Lung (tissue), 12 donors: ENCODE measurements around the gene ZNF22. TPM values are rescaled to one million over a fixed set of nuclear protein-coding genes. Genes with fewer than 3 reads are reported as not detected.
"Not testable (repeated sequence)": the region's sequence is repeated elsewhere in the genome, so short reads cannot be mapped to it uniquely, and the experiment has no call there.

Source experiments
- ATAC-seq: fragments of 200-7000 bp; cut with Tn5 transposase; one replicate; pipeline ENCODE4 v1.9.1; 2020; ENCODE audit warnings: moderate number of reproducible peaks; ENCODE audit not compliant: insufficient read depth, low FRiP score
- DNase-seq, 3 donors: peaks; one replicate each; pipeline ENCODE4 v3.0.0-alpha.2; 2013 to 2017
- H3K27ac ChIP-seq, 2 donors: one replicate each; pipeline ENCODE4 v1.5.1; 2013; ENCODE audit warnings: mild to moderate bottlenecking in 2 of 2, moderate library complexity in 2 of 2, control low read depth in 1 of 2, inconsistent platforms in 1 of 2, low read depth in 1 of 2, low read length in 1 of 2
- H3K27me3 ChIP-seq, 3 donors: one replicate each; pipeline ENCODE4 v1.5.1; 2013; ENCODE audit warnings: low read length in 2 of 3; ENCODE audit not compliant: control insufficient read depth in 3 of 3, insufficient read depth in 3 of 3
- H3K36me3 ChIP-seq, 4 donors: one replicate each; pipeline ENCODE4 v1.5.1; 2013; ENCODE audit warnings: low read length in 4 of 4, mild to moderate bottlenecking in 1 of 4, moderate library complexity in 1 of 4; ENCODE audit not compliant: control insufficient read depth in 4 of 4, insufficient read depth in 4 of 4
- H3K4me1 ChIP-seq, 5 donors: one replicate each; pipeline ENCODE4 v1.5.1; 2013; ENCODE audit warnings: low read length in 5 of 5, mild to moderate bottlenecking in 2 of 5, moderate library complexity in 1 of 5; ENCODE audit not compliant: control insufficient read depth in 5 of 5, insufficient read depth in 5 of 5
- H3K4me3 ChIP-seq: one replicate; pipeline ENCODE4 v1.5.1; 2013; ENCODE audit warnings: mild to moderate bottlenecking, control low read depth, moderate library complexity
- H3K9ac ChIP-seq, 2 donors: one replicate each; pipeline ENCODE4 v1.5.1; 2013; ENCODE audit warnings: low read length in 2 of 2, control low read depth in 1 of 2; ENCODE audit not compliant: insufficient read depth in 1 of 2
- H3K9me3 ChIP-seq, 4 donors: one replicate each; pipeline ENCODE4 v1.5.1; 2013; ENCODE audit warnings: low read length in 3 of 4, mild to moderate bottlenecking in 1 of 4, moderate library complexity in 1 of 4; ENCODE audit not compliant: control insufficient read depth in 4 of 4, insufficient read depth in 3 of 4
- CTCF ChIP-seq: IDR thresholded peaks from 2 replicates; pipeline ENCODE4 v1.5.1; 2012; ENCODE audit warnings: mild to moderate bottlenecking; ENCODE audit errors: control extremely low read depth, extremely low read depth
- WGBS, 2 donors: extraction: QIAGEN DNeasy Blood & Tissue Kit; methylation state at CpG; one replicate each; pipeline ENCODE4 v1.1.7; 2013; 5-methylcytosine and 5-hydroxymethylcytosine counted together
- polyA plus RNA-seq, 2 donors: library from polyadenylated mRNA; stranded (reverse); fragments of 200-250 nt; gene quantifications; one replicate each; pipeline ENCODE4 v1.2.1, GENCODE V29; 2013
- total RNA-seq, 2 donors: library from RNA; depleted of rRNA in 1 of 2; stranded (reverse); fragments of >200 nt in 1 of 2; gene quantifications; one replicate each; pipeline ENCODE4 v1.2.1, GENCODE V29; 2014 to 2021
- donor health status: control.
- donor health status: control.
- donor health status: Bipolar disorder and iron deficiency.
- donor health status: healthy.
- donor health status: DM: yes; HTN: yes; CAD: no.

The ZNF22 gene
- total and polyA plus RNA-seq, 4 donors = 16.8 to 40.7 (median 18.2) TPM

GRCh38 chr10:45005284-45005683 is 4.6 kb downstream of the ZNF22 start:
- H3K4me1 ChIP-seq = peaks cover 1 to 13% (median 5%) of the 10 kb centered on the region in 5 donors
- H3K9ac ChIP-seq = no peak overlapping the region
- H3K27ac ChIP-seq = peak overlapping the region in 1 of 2 donors; percentile 47
- 97 to 100% methylated on average over 1 of the region's 1 CpG for whole genome bisulfite sequencing, 2 donors
- H3K4me3 ChIP-seq = no peak overlapping the region
- TF ChIP-seq CTCF = no peak
- ATAC-seq (no peak), DNase-seq (no peak)
- peaks cover 5 to 26% (median 8%) of the 10 kb centered on the region in 4 donors for H3K36me3 ChIP-seq
- H3K27me3 ChIP-seq = no peaks in the 10 kb centered on the region
- no peaks in the 10 kb centered on the region for H3K9me3 ChIP-seq

- Histone ChIP-seq H3K9me3 (no peaks in the 10 kb centered on the region), H3K27ac (no peak overlapping the region), H3K36me3 (peaks cover 5 to 26% (median 8%) of the 10 kb centered on the region in 4 donors), H3K4me1 (peaks cover 1 to 11% (median 4%) of the 10 kb centered on the region in 5 donors), H3K4me3 (no peak overlapping the region), H3K9ac (peak overlapping the region in 1 of 2 donors; percentile 23), H3K27me3 (no peaks in the 10 kb centered on the region)
- DNase-seq (no peak), ATAC-seq (no peak)
- TF ChIP-seq CTCF = no peak
- WGBS, 2 donors = 67 to 84% methylated on average over 3 of the region's 3 CpGs
Observed at GRCh38 chr10:45006276-45007030, 5.7 kb downstream of the ZNF22 start.

GRCh38 chr10:45008524-45009161 is 7.9 kb downstream of the ZNF22 start:
- H3K4me1 ChIP-seq = peaks cover 0 to 6% (median 4%) of the 10 kb centered on the region in 5 donors
- peak; percentile 80 to 96 (median 95) for DNase-seq
- no peak overlapping the region for H3K4me3 ChIP-seq
- peak overlapping the region in 1 of 2 donors; percentile 57 for H3K27ac ChIP-seq
- WGBS, 2 donors = 12 to 16% methylated on average over 8 of the region's 8 CpGs
- ATAC-seq = peak; percentile 96
- H3K36me3 ChIP-seq = peaks cover 3 to 20% (median 6%) of the 10 kb centered on the region in 4 donors
- H3K9ac ChIP-seq = peak overlapping the region in 1 of 2 donors; percentile 59
- no peaks in the 10 kb centered on the region for H3K27me3 ChIP-seq
- peak; percentile 72 for TF ChIP-seq CTCF
- no peaks in the 10 kb centered on the region for H3K9me3 ChIP-seq

DNA sequence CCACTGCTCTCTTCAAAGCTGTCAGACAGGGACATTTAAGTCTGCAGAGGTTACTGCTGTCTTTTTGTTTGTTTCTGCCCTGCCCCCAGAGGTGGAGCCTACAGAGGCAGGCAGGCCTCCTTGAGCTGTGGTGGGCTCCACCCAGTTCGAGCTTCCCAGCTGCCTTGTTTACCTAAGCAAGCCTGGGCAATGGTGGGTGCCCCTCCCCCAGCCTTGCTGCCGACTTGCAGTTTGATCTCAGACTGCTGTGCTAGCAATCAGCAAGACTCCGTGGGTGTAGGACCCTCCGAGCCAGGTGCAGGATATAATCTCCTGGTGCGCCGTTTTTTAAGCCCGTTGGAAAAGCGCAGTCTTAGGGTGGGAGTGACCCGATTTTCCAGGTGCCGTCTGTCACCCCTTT is 13.8 kb downstream of the ZNF22 start:
- H3K27ac ChIP-seq, H3K36me3 ChIP-seq, ATAC-seq, H3K9me3 ChIP-seq, H3K9ac ChIP-seq, DNase-seq, H3K4me1 ChIP-seq, H3K4me3 ChIP-seq, H3K27me3 ChIP-seq: not testable (repeated sequence)
- WGBS, 2 donors = 84 to 87% methylated on average over 9 to 10 of the region's 10 CpGs
